Measurements from ENCODE around the gene HHIP. TPM values are rescaled to one million over a fixed set of nuclear protein-coding genes. Genes with fewer than 3 reads are reported as not detected.

The HHIP gene
- total RNA-seq, 4 donors from 2014 or later: 0.15 to 1.5 TPM; not detected in 2

- Histone ChIP-seq H3K27me3 (no peaks in the 10 kb centered on the region), H3K4me1 (no peaks in the 10 kb centered on the region), H3K27ac (no peak overlapping the region), H3K4me3 (no peak overlapping the region), H3K36me3 (no peaks in the 10 kb centered on the region), H3K9me3 (no peaks in the 10 kb centered on the region)
- intact Hi-C loops (cut with DNase I; ENCODE audit: low total_unique reads): no loop called here
- no peak for DNase-seq
- TF ChIP-seq POLR2A (IDR thresholded peaks at IDR 0.05) (no peak), CTCF (IDR thresholded peaks at IDR 0.05) (no peak)
Measured at GRCh38 chr4:144732584-144733428, 86.8 kb downstream of the HHIP start.

- no peaks in the 10 kb centered on the region for H3K4me1 ChIP-seq
- no peak overlapping the region for H3K4me3 ChIP-seq
- H3K36me3 ChIP-seq: no peaks in the 10 kb centered on the region
- H3K27me3 ChIP-seq: no peaks in the 10 kb centered on the region
- no peak for DNase-seq
- H3K27ac ChIP-seq: no peak overlapping the region
- intact Hi-C loops (cut with DNase I; ENCODE audit: low total_unique reads): no loop called here
- H3K9me3 ChIP-seq: no peaks in the 10 kb centered on the region
- no peak for TF ChIP-seq CTCF (IDR thresholded peaks at IDR 0.05)
- TF ChIP-seq POLR2A (IDR thresholded peaks at IDR 0.05): no peak
Measured at GRCh38 chr4:144733566-144733965, 87.6 kb downstream of the HHIP start.

- H3K4me3 ChIP-seq: no peak overlapping the region
- TF ChIP-seq POLR2A (IDR thresholded peaks at IDR 0.05): no peak
- TF ChIP-seq CTCF (IDR thresholded peaks at IDR 0.05): no peak
- H3K27me3 ChIP-seq: no peaks in the 10 kb centered on the region
- H3K4me1 ChIP-seq: no peaks in the 10 kb centered on the region
- DNase-seq: no peak
- no peaks in the 10 kb centered on the region for H3K9me3 ChIP-seq
- no peaks in the 10 kb centered on the region for H3K36me3 ChIP-seq
- no peak overlapping the region for H3K27ac ChIP-seq
- intact Hi-C loops (cut with DNase I; ENCODE audit: low total_unique reads): no loop called here
Measured at GRCh38 chr4:144734522-144734921, 88.6 kb downstream of the HHIP start.

GRCh38 chr4:144738649-144739048, 92.7 kb downstream of the HHIP start:
- no peaks in the 10 kb centered on the region for H3K27me3 ChIP-seq
- no peak overlapping the region for H3K4me3 ChIP-seq
- H3K4me1 ChIP-seq: no peaks in the 10 kb centered on the region
- no peaks in the 10 kb centered on the region for H3K9me3 ChIP-seq
- no peaks in the 10 kb centered on the region for H3K36me3 ChIP-seq
- no peak for DNase-seq
- TF ChIP-seq CTCF (IDR thresholded peaks at IDR 0.05): no peak
- TF ChIP-seq POLR2A (IDR thresholded peaks at IDR 0.05): no peak
- intact Hi-C loops (cut with DNase I; ENCODE audit: low total_unique reads): no loop called here
- no peak overlapping the region for H3K27ac ChIP-seq

- H3K36me3 ChIP-seq: no peaks in the 10 kb centered on the region
- no peak overlapping the region for H3K4me3 ChIP-seq
- DNase-seq: no peak
- H3K27me3 ChIP-seq: no peaks in the 10 kb centered on the region
- H3K9me3 ChIP-seq: no peaks in the 10 kb centered on the region
- TF ChIP-seq POLR2A (IDR thresholded peaks at IDR 0.05) (no peak), CTCF (IDR thresholded peaks at IDR 0.05) (no peak)
- no peaks in the 10 kb centered on the region for H3K4me1 ChIP-seq
- intact Hi-C loops (cut with DNase I; ENCODE audit: low total_unique reads): no loop called here
- no peak overlapping the region for H3K27ac ChIP-seq
Measured at GRCh38 chr4:144739511-144740033, 93.6 kb downstream of the HHIP start.
